HCT116 (cell line): ENCODE results near the gene OR6J1. TPM values are rescaled to one million over a fixed set of nuclear protein-coding genes. Genes with fewer than 3 reads are reported as not detected.

ENCODE experiments used
- ATAC-seq: fragments of 200-7000 bp; cut with Tn5 transposase; 2 replicates; pipeline ENCODE4 v1.9.1; 2020; ENCODE audit warnings: mild to moderate bottlenecking, moderate library complexity
- BruUV-seq: library from RNA; stranded (reverse); fragments of 400-500 nt; replicated peaks from 2 replicates; lab custom pipeline; 2021; lab: Mats Ljungman, UMichigan
- CTCF ChIA-PET: fragments of 300-600 bp; sonication (Branson Sonifier 250); formaldehyde crosslinking; loops from one replicate; lab custom pipeline; 2021; ENCODE audit warnings: antibody characterized with exemption; lab: Charles Lee
- POLR2A ChIA-PET: fragments of 300-600, 350-600 bp; sonication (Branson Sonifier 250); formaldehyde crosslinking; loops from one replicate; lab custom pipeline; 2021; ENCODE audit warnings: antibody characterized with exemption; lab: Charles Lee
- RAD21 ChIA-PET, 2 experiments: fragments of 300-600 bp; sonication (Branson Sonifier 250); formaldehyde crosslinking; loops; one replicate each; lab custom pipeline; 2023; ENCODE audit warnings: low total read pairs in 2 of 2; ENCODE audit not compliant: uncharacterized antibody in 2 of 2, unreplicated experiment in 2 of 2, low non-redundant PET in 1 of 2; lab: Charles Lee
- DNase-seq: peaks from one replicate; pipeline ENCODE4 v3.0.0-alpha.2; 2010; ENCODE audit warnings: low read depth, low spot score
- H2AFZ ChIP-seq: fragments of 200-600 bp; shearing (Covaris generic), sonication (generic); 2 replicates; pipeline ENCODE4 v1.6.1; 2017; ENCODE audit warnings: low read depth, mixed run types, mixed read lengths, antibody characterized with exemption, low read length; ENCODE audit not compliant: poor library complexity, severe bottlenecking
- H3K27ac ChIP-seq: 2 replicates; pipeline ENCODE4 v1.5.1; 2012; ENCODE audit warnings: low read depth, low read length
- H3K27me3 ChIP-seq: fragments of 200-600 bp; sonication (generic); 2 replicates; pipeline ENCODE4 v1.6.1; 2016; ENCODE audit warnings: mixed run types, low read length, mixed read lengths; ENCODE audit not compliant: insufficient read depth
- H3K36me3 ChIP-seq, 2 experiments: fragments of 200-500 bp in 1 of 2; fragments of 200-600 bp in 1 of 2; sonication (Bioruptor generic) in 1 of 2; sonication (generic) in 1 of 2; 2 replicates each; pipeline versions ENCODE4 v1.5.1 to v1.6.1; 2014 to 2016; ENCODE audit warnings: low read length in 2 of 2, inconsistent platforms in 1 of 2, mixed read lengths in 1 of 2, mixed run types in 1 of 2; ENCODE audit not compliant: insufficient read depth in 2 of 2, control insufficient read depth in 1 of 2
- H3K4me1 ChIP-seq, 2 experiments: fragments of 200-600 bp in 1 of 2; sonication (generic) in 1 of 2; 2 replicates each; pipeline versions ENCODE4 v1.5.1 to v1.6.1; 2012 to 2017; ENCODE audit warnings: low read length in 2 of 2, inconsistent platforms in 1 of 2, mild to moderate bottlenecking in 1 of 2, mixed read lengths in 1 of 2, mixed run types in 1 of 2, moderate library complexity in 1 of 2; ENCODE audit not compliant: insufficient read depth in 2 of 2, control insufficient read depth in 1 of 2
- H3K4me2 ChIP-seq: fragments of 200-600 bp; sonication (generic); 2 replicates; pipeline ENCODE4 v1.6.1; 2017; ENCODE audit warnings: mixed run types, low read length, mixed read lengths
- H3K4me3 ChIP-seq, 2 experiments: fragments of 200-600 bp in 1 of 2; sonication (generic) in 1 of 2; replicated peaks in 1 of 2; 2 replicates each; pipeline ENCODE4 v1.5.1; 2011 to 2016; ENCODE audit warnings: low read length in 2 of 2, control low read depth in 1 of 2, low read depth in 1 of 2, mild to moderate bottlenecking in 1 of 2, mixed read lengths in 1 of 2, mixed run types in 1 of 2
- H3K79me2 ChIP-seq: fragments of 200-600 bp; sonication (generic); 2 replicates; pipeline ENCODE4 v1.6.1; 2017; ENCODE audit warnings: mild to moderate bottlenecking, mixed run types, low read length, moderate library complexity, mixed read lengths; ENCODE audit not compliant: insufficient read depth
- H3K9ac ChIP-seq: fragments of 200-600 bp; sonication (generic); 2 replicates; pipeline ENCODE4 v1.6.1; 2016; ENCODE audit warnings: low read length, mixed read lengths
- H3K9me2 ChIP-seq: fragments of 200-600 bp; sonication (generic), shearing (Covaris generic); 2 replicates; pipeline ENCODE4 v1.6.1; 2017; ENCODE audit warnings: mixed run types, mild to moderate bottlenecking, moderate library complexity; ENCODE audit not compliant: insufficient read depth
- H3K9me3 ChIP-seq, 2 experiments: fragments of 200-500 bp in 1 of 2; fragments of 200-600 bp in 1 of 2; sonication (Bioruptor generic) in 1 of 2; sonication (generic) in 1 of 2; 2 replicates each; pipeline ENCODE4 v1.6.1; 2014 to 2017; ENCODE audit warnings: low read length in 2 of 2, mixed read lengths in 2 of 2, inconsistent platforms in 1 of 2, low read depth in 1 of 2, mild to moderate bottlenecking in 1 of 2, mixed run types in 1 of 2, moderate library complexity in 1 of 2; ENCODE audit not compliant: control insufficient read depth in 1 of 2, insufficient read depth in 1 of 2
- H4K20me1 ChIP-seq: fragments of 200-600 bp; sonication (generic), shearing (Covaris generic); 2 replicates; pipeline ENCODE4 v1.6.1; 2017; ENCODE audit warnings: mixed run types, mild to moderate bottlenecking, moderate library complexity; ENCODE audit not compliant: insufficient read depth
- CEBPB ChIP-seq: IDR thresholded peaks from 2 replicates; pipeline ENCODE4 v1.6.1; 2012; ENCODE audit warnings: low read depth
- ELF1 ChIP-seq: IDR thresholded peaks from 2 replicates; pipeline ENCODE4 v1.6.1; 2012; ENCODE audit warnings: low read depth, borderline replicate concordance
- POLR2A ChIP-seq: IDR thresholded peaks from 2 replicates; pipeline ENCODE4 v1.7.0; 2011; ENCODE audit warnings: borderline replicate concordance; ENCODE audit not compliant: insufficient read depth, insufficient read length; ENCODE audit errors: extremely low read depth
- intact Hi-C: fragments of 100-400 bp; cut with micrococcal nuclease; formaldehyde crosslinking; loops from 2 replicates; pipeline ENCODE4 v1.10.0; 2022
- total RNA-seq: library from RNA; stranded (reverse); gene quantifications from one replicate; pipeline ENCODE4 v1.2.1, GENCODE V29; 2021; ENCODE audit not compliant: unreplicated experiment

Gene OR6J1
- total RNA-seq, 1 experiment from 2014 or later: not detected

DNA sequence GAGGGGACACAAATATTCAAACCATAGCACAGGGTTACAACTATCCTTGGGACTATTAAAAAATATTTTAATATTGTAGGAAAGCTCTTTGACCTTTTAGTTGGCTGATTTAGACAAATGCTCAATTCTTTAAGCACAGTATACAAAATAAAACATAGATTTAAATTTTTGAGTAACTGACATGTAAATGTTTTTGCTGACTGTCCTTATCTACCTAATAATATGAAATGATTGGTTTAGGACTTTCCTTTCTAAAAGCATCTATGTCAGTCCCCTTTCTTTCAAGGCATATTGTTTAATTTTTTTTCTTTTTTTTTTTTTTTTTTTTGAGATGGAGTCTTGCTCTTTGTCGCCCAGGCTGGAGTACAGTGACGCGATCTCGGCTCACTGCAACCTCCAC lies 16.5 kb upstream of the OR6J1 start:
- intact Hi-C loops: no loop called here
- ChIA-PET CTCF (interaction anchor here (0.6 to 1.2 kb wide), 2 partner anchors 10 to 79 kb away, joined by 3 to 4 read pairs; no protein-coding TSS in a partner anchor), RAD21 (no interaction called here), POLR2A (no interaction called here)
- Histone ChIP-seq H3K4me3 (no peak overlapping the region), H3K79me2 (no peaks in the 10 kb centered on the region), H3K4me1 (no peaks in the 10 kb centered on the region), H3K4me2 (no peak overlapping the region), H3K9me2 (no peaks in the 10 kb centered on the region), H3K36me3 (no peaks in the 10 kb centered on the region), H3K9me3 (no peaks in the 10 kb centered on the region), H3K9ac (no peak overlapping the region), H3K27me3 (no peaks in the 10 kb centered on the region), H4K20me1 (no peaks in the 10 kb centered on the region), H3K27ac (no peak overlapping the region), H2AFZ (no peak overlapping the region)
- no TSS peak for BruUV-seq
- TF ChIP-seq POLR2A (no peak), CEBPB (no peak)
- DNase-seq (no peak), ATAC-seq (no peak)

GRCh38 chr14:22658946-22659345 lies 14.8 kb upstream of the OR6J1 start:
- ATAC-seq (no peak), DNase-seq (no peak)
- Histone ChIP-seq H3K9me3 (no peaks in the 10 kb centered on the region), H3K4me3 (no peak overlapping the region), H4K20me1 (no peaks in the 10 kb centered on the region), H3K9ac (no peak overlapping the region), H3K27me3 (no peaks in the 10 kb centered on the region), H3K27ac (no peak overlapping the region), H3K36me3 (no peaks in the 10 kb centered on the region), H3K4me1 (no peaks in the 10 kb centered on the region), H3K4me2 (no peak overlapping the region), H3K79me2 (no peaks in the 10 kb centered on the region), H3K9me2 (no peaks in the 10 kb centered on the region), H2AFZ (no peak overlapping the region)
- no TSS peak for BruUV-seq
- ChIA-PET POLR2A (interaction anchor here (1.9 kb wide), 1 partner anchor 8 kb away, joined by 5 read pairs; no protein-coding TSS in a partner anchor), RAD21 (interaction anchor here in 1 of 2 experiments (1.0 kb wide), 1 partner anchor 195 kb away, joined by 3 read pairs; no protein-coding TSS in a partner anchor), CTCF (interaction anchor here (1.2 to 4.4 kb wide), 6 partner anchors 88 to 241 kb away, joined by 3 to 37 read pairs (median 6); partner anchors contain the start of genes OXA1L and SLC7A7)
- intact Hi-C loops: loop anchor here (1.0 to 5.0 kb wide), 3 partner anchors 158 to 243 kb away; partner anchors contain the start of gene SLC7A7
- TF ChIP-seq ELF1 (no peak), CEBPB (no peak)
